ENCODE results near the gene DHX15. TPM values are rescaled to one million over a fixed set of nuclear protein-coding genes. Genes with fewer than 3 reads are reported as not detected.

Gene DHX15
- total RNA-seq, 2 experiments from 2014 or later, result 216 to 222 TPM

GRCh38 chr4:24544208-24544988, 40.0 kb downstream of the DHX15 start:
- H3K9me3 Mint-ChIP-seq, result no peaks in the 10 kb centered on the region
- ATAC-seq (no peak), DNase-seq (no peak)
- H3K27me3 Mint-ChIP-seq, result no peaks in the 10 kb centered on the region
- intact Hi-C loops (cut with micrococcal nuclease), result no loop called here
- no peak for TF ChIP-seq CTCF (IDR thresholded peaks at IDR 0.05)
- H3K4me1 Mint-ChIP-seq (ENCODE audit: low read depth), result peaks cover 41% of the 10 kb centered on the region
- H3K27ac Mint-ChIP-seq, result no peak overlapping the region
- peaks cover 60% of the 10 kb centered on the region for H3K36me3 Mint-ChIP-seq (ENCODE audit: low read depth)
- H3K4me3 Mint-ChIP-seq, result no peak overlapping the region
- ChIA-PET CTCF (interaction anchor here (1.0 to 1.8 kb wide), 2 partner anchors 13 to 16 kb away, joined by 4 read pairs; no protein-coding TSS in a partner anchor), POLR2A (interaction anchor here (1.3 kb wide), 1 partner anchor 10 kb away, joined by 3 read pairs; no protein-coding TSS in a partner anchor)

- Mint-ChIP-seq H3K4me3 (no peak overlapping the region), H3K27me3 (no peaks in the 10 kb centered on the region), H3K9me3 (no peaks in the 10 kb centered on the region), H3K36me3 (ENCODE audit: low read depth) (peaks cover 63% of the 10 kb centered on the region), H3K4me1 (ENCODE audit: low read depth) (peaks cover 16% of the 10 kb centered on the region), H3K27ac (no peak overlapping the region)
- ATAC-seq (no peak), DNase-seq (no peak)
- CTCF ChIA-PET, result interaction anchor here (1.5 kb wide), 1 partner anchor 15 kb away, joined by 3 read pairs; no protein-coding TSS in a partner anchor
- POLR2A ChIA-PET, result no interaction called here
- TF ChIP-seq CTCF (IDR thresholded peaks at IDR 0.05), result no peak
- intact Hi-C loops (cut with micrococcal nuclease), result no loop called here
These were observed 47.3 kb downstream of the DHX15 start for GRCh38 chr4:24537025-24537424.

- peaks cover 55% of the 10 kb centered on the region for H3K36me3 Mint-ChIP-seq (ENCODE audit: low read depth)
- CTCF ChIA-PET, result no interaction called here
These were observed 49.0 kb downstream of the DHX15 start for GRCh38 chr4:24535399-24535798.

GRCh38 chr4:24533364-24533763, 51.0 kb downstream of the DHX15 start:
- peaks cover 7% of the 10 kb centered on the region for H3K4me1 Mint-ChIP-seq (ENCODE audit: low read depth)
- CTCF ChIA-PET, result interaction anchor here (1.3 kb wide), 1 partner anchor 9 kb away, joined by 3 read pairs; no protein-coding TSS in a partner anchor
- H3K27me3 Mint-ChIP-seq, result no peaks in the 10 kb centered on the region
- no peak for TF ChIP-seq CTCF (IDR thresholded peaks at IDR 0.05)
- H3K36me3 Mint-ChIP-seq (ENCODE audit: low read depth), result peaks cover 50% of the 10 kb centered on the region
- ATAC-seq, result no peak
- POLR2A ChIA-PET, result interaction anchor here (0.9 to 1.4 kb wide), 3 partner anchors 11 to 128 kb away, joined by 3 to 4 read pairs (median 3); no protein-coding TSS in a partner anchor
- H3K27ac Mint-ChIP-seq, result no peak overlapping the region
- intact Hi-C loops (cut with micrococcal nuclease), result no loop called here
- H3K4me3 Mint-ChIP-seq, result no peak overlapping the region
- no peak for DNase-seq
- H3K9me3 Mint-ChIP-seq, result no peaks in the 10 kb centered on the region

More at GRCh38 chr4:24535399-24535798, 49.0 kb downstream of the DHX15 start:
- H3K27me3 Mint-ChIP-seq, result no peaks in the 10 kb centered on the region
- H3K9me3 Mint-ChIP-seq, result no peaks in the 10 kb centered on the region
- POLR2A ChIA-PET, result no interaction called here
- peaks cover 13% of the 10 kb centered on the region for H3K4me1 Mint-ChIP-seq (ENCODE audit: low read depth)
- no peak for ATAC-seq
- H3K27ac Mint-ChIP-seq, result no peak overlapping the region
- no peak overlapping the region for H3K4me3 Mint-ChIP-seq
- DNase-seq, result no peak
- TF ChIP-seq CTCF (IDR thresholded peaks at IDR 0.05), result no peak
- intact Hi-C loops (cut with micrococcal nuclease), result no loop called here

GRCh38 chr4:24529555-24529954, 54.8 kb downstream of the DHX15 start:
- H3K27ac Mint-ChIP-seq, result no peak overlapping the region
- POLR2A ChIA-PET, result no interaction called here
- no peaks in the 10 kb centered on the region for H3K9me3 Mint-ChIP-seq
- DNase-seq (no peak), ATAC-seq (no peak)
- H3K36me3 Mint-ChIP-seq (ENCODE audit: low read depth), result peaks cover 65% of the 10 kb centered on the region
- peaks cover 2% of the 10 kb centered on the region for H3K4me1 Mint-ChIP-seq (ENCODE audit: low read depth)
- CTCF ChIA-PET, result interaction anchor here (1.7 kb wide), 1 partner anchor 41 kb away, joined by 6 read pairs; no protein-coding TSS in a partner anchor
- TF ChIP-seq CTCF (IDR thresholded peaks at IDR 0.05), result no peak
- no peaks in the 10 kb centered on the region for H3K27me3 Mint-ChIP-seq
- intact Hi-C loops (cut with micrococcal nuclease), result no loop called here
- no peak overlapping the region for H3K4me3 Mint-ChIP-seq
